B cell (primary cell): ENCODE data around the gene LSM7. TPM values are rescaled to one million over a fixed set of nuclear protein-coding genes. Genes with fewer than 3 reads are reported as not detected.

ENCODE experiments used
- ATAC-seq: fragments of 200-7000 bp; cut with Tn5 transposase; one replicate; pipeline ENCODE4 v1.10.0; 2021; ENCODE audit warnings: low read depth, mild to moderate bottlenecking, moderate number of reproducible peaks, moderate library complexity
- CTCF ChIA-PET: fragments of 350-600 bp; sonication (Branson Sonifier 250); formaldehyde crosslinking; loops from one replicate; lab custom pipeline; 2021; ENCODE audit warnings: antibody characterized with exemption, inconsistent platforms; lab: Charles Lee
- POLR2A ChIA-PET: fragments of 350-600 bp; sonication (Branson Sonifier 250); formaldehyde crosslinking; loops from one replicate; lab custom pipeline; 2021; ENCODE audit warnings: antibody characterized with exemption; lab: Charles Lee
- DNase-seq: peaks from one replicate; pipeline ENCODE4 v3.0.0; 2013
- H2AFZ ChIP-seq: 2 replicates; pipeline ENCODE4 v1.6.1; 2012; ENCODE audit warnings: mild to moderate bottlenecking, low read depth, low read length; ENCODE audit not compliant: insufficient read depth, poor library complexity, severe bottlenecking
- H3K27ac ChIP-seq, 2 donors: 1 replicate in 1 of 2; 2 replicates in 1 of 2; pipeline ENCODE4 v1.5.1; 2012 to 2013; ENCODE audit warnings: low read length in 2 of 2, mild to moderate bottlenecking in 2 of 2, moderate library complexity in 1 of 2
- H3K27me3 ChIP-seq, 4 experiments: fragments of 200-600 bp in 1 of 4; sonication (generic) in 1 of 4; replicated peaks in 1 of 4; 1 replicate in 2 of 4; 2 replicates in 2 of 4; pipeline versions ENCODE4 v1.6.1 to v1.7.0; 2013 to 2016; ENCODE audit warnings: low read length in 3 of 4, mild to moderate bottlenecking in 2 of 4, mixed read lengths in 1 of 4, moderate library complexity in 1 of 4; ENCODE audit not compliant: insufficient read depth in 4 of 4, control insufficient read depth in 3 of 4; ENCODE audit errors: control extremely low read depth in 1 of 4
- H3K36me3 ChIP-seq, 2 experiments: replicated peaks in 1 of 2; 1 replicate in 1 of 2; 2 replicates in 1 of 2; pipeline versions ENCODE4 v1.6.1 to v1.7.1; 2013; ENCODE audit warnings: low read length in 1 of 2; ENCODE audit not compliant: insufficient read depth in 2 of 2, control insufficient read depth in 1 of 2; ENCODE audit errors: control extremely low read depth in 1 of 2, extremely low read depth in 1 of 2
- H3K4me1 ChIP-seq, 2 donors: fragments of 200-600 bp in 1 of 2; sonication (generic) in 1 of 2; 1 replicate in 1 of 2; 2 replicates in 1 of 2; pipeline versions ENCODE4 v1.5.1 to v1.6.1; 2013 to 2017; ENCODE audit warnings: low read length in 2 of 2; ENCODE audit not compliant: control insufficient read depth in 2 of 2, insufficient read depth in 2 of 2
- H3K4me2 ChIP-seq: replicated peaks from 2 replicates; pipeline ENCODE3; 2012; ENCODE audit warnings: mild to moderate bottlenecking, low read depth, low read length; ENCODE audit not compliant: poor library complexity, severe bottlenecking
- H3K4me3 ChIP-seq, 5 experiments: fragments of 200-600 bp in 1 of 5; sonication (generic) in 1 of 5; 1 replicate in 3 of 5; 2 replicates in 2 of 5; pipeline versions ENCODE4 v1.5.1 to v1.7.0; 2011 to 2016; ENCODE audit warnings: low read length in 4 of 5, mild to moderate bottlenecking in 4 of 5, low read depth in 2 of 5, control low read depth in 1 of 5, moderate library complexity in 1 of 5; ENCODE audit not compliant: insufficient read depth in 1 of 5; ENCODE audit errors: control extremely low read depth in 1 of 5, extremely low read depth in 1 of 5
- H3K79me2 ChIP-seq: fragments of 200-600 bp; sonication (generic); one replicate; pipeline ENCODE4 v1.6.0; 2016; ENCODE audit warnings: low read length; ENCODE audit not compliant: control insufficient read depth, insufficient read depth
- H3K9ac ChIP-seq: fragments of 200-600 bp; sonication (generic); 2 replicates; pipeline ENCODE4 v1.6.1; 2017; ENCODE audit warnings: mild to moderate bottlenecking, low read length, moderate library complexity
- H3K9me3 ChIP-seq, 3 donors: one replicate each; pipeline versions ENCODE4 v1.6.1 to v1.7.1; 2013; ENCODE audit warnings: low read length in 2 of 3; ENCODE audit not compliant: control insufficient read depth in 2 of 3, insufficient read depth in 1 of 3; ENCODE audit errors: control extremely low read depth in 1 of 3
- H4K20me1 ChIP-seq: 2 replicates; pipeline ENCODE4 v1.6.0; 2012; ENCODE audit warnings: mild to moderate bottlenecking, low read length; ENCODE audit not compliant: insufficient read depth, control insufficient read depth, poor library complexity, severe bottlenecking
- H3K27ac Mint-ChIP-seq: one replicate; pipeline ENCODE4 v1.8.0; 2021; ENCODE audit warnings: mixed read lengths
- H3K27me3 Mint-ChIP-seq: one replicate; pipeline ENCODE4 v1.8.0; 2021; ENCODE audit warnings: mixed read lengths
- H3K4me1 Mint-ChIP-seq: one replicate; pipeline ENCODE4 v1.8.0; 2021; ENCODE audit warnings: mixed read lengths
- H3K4me3 Mint-ChIP-seq: one replicate; pipeline ENCODE4 v1.8.0; 2021; ENCODE audit warnings: mixed read lengths
- H3K9me3 Mint-ChIP-seq: one replicate; pipeline ENCODE4 v1.8.0; 2022; ENCODE audit warnings: mixed read lengths; ENCODE audit not compliant: insufficient read depth
- EZH2 ChIP-seq: IDR thresholded peaks from 2 replicates; pipeline ENCODE4 v1.6.1; 2012; ENCODE audit warnings: borderline replicate concordance, low read depth, mild to moderate bottlenecking, moderate library complexity, low read length; ENCODE audit not compliant: insufficient read depth, poor library complexity, severe bottlenecking
- WGBS: methylation state at CpG from one replicate; pipeline ENCODE4 v1.1.5; 2013; ENCODE audit warnings: missing lambda C conversion rate; ENCODE audit not compliant: insufficient coverage; 5-methylcytosine and 5-hydroxymethylcytosine counted together
- intact Hi-C: fragments of 100-400 bp; cut with micrococcal nuclease; formaldehyde crosslinking; loops from one replicate; pipeline ENCODE4 v1.10.0; 2022
- polyA plus RNA-seq: library from polyadenylated mRNA; depleted of rRNA; stranded (reverse); fragments of >200 nt; gene quantifications from 2 replicates; pipeline ENCODE4 v1.2.3, GENCODE V29; 2012
- total RNA-seq, 2 donors: library from RNA; stranded (reverse); fragments of 120-200 nt in 1 of 2; gene quantifications; 1 replicate in 1 of 2; 2 replicates in 1 of 2; pipeline versions ENCODE4 v1.2.3 to v1.2.4, GENCODE V29; 2013 to 2022
- TF ChIP-seq, protein P1 (sequence below): fragments of 200-600 bp; IDR thresholded peaks from one replicate; pipeline ENCODE4 v1.8.0; 2022; ENCODE audit warnings: antibody characterized with exemption, mild to moderate bottlenecking

Gene LSM7
- total and polyA plus RNA-seq, 2 donors (not counting 1 experiment from before 2014, with no cell fraction given): 201 to 820 TPM

DNA sequence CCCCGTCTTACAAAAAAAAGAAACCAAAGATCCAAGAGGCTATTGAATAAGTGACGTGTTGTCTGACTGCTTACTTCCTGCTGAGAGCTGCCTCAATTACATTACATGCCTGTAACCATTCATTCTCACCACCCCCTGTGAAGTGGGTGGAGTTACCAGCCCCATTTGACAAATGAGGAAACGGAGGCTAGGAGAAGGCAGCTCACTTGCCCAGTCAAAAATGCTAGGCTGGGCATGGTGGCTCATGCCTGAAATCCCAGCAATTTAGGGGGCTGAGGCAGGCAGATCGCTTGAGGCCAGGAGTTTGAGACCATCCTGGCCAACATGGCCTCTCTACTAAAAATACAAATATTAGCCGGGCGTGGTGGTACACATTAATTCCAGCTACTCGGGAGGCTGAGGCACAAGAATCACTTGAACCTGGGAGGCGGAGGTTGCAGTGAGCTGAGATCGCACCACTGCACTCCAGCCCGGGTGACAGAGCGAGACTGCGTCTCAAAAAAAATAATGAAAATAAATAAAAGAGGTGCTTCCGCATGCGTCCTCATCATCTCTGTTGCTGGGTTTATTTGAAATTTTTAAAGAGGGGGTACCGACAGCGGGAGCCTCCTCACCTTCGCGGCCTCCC, 499 bp downstream of the LSM7 start:
- peaks cover 77% of the 10 kb centered on the region for H3K4me1 Mint-ChIP-seq
- 0% methylated on average over 9 of the region's 18 CpGs for WGBS
- Histone ChIP-seq H3K9me3 (no peaks in the 10 kb centered on the region), H4K20me1 (peaks cover 5% of the 10 kb centered on the region), H3K4me1 (peaks cover 75 to 87% of the 10 kb centered on the region in 2 donors), H3K79me2 (peaks cover 95% of the 10 kb centered on the region), H3K36me3 (peaks cover 0 to 22% of the 10 kb centered on the region in 2 experiments), H3K4me2 (peak overlapping the region; percentile 95), H3K9ac (peak overlapping the region; percentile 83), H3K27ac (peak overlapping the region; percentile 71 to 90), H2AFZ (peak overlapping the region; percentile 84), H3K4me3 (peak overlapping the region; percentile 66 to 97 (median 92)), H3K27me3 (no peaks in the 10 kb centered on the region)
- ChIA-PET POLR2A (interaction anchor here (0.6 to 3.7 kb wide), 5 partner anchors 11 to 297 kb away, joined by 3 to 25 read pairs (median 5); no protein-coding TSS in a partner anchor), CTCF (interaction anchor here (0.7 to 5.1 kb wide), 4 partner anchors 12 to 173 kb away, joined by 3 to 24 read pairs (median 6); no protein-coding TSS in a partner anchor)
- TF ChIP-seq, protein P1, sequence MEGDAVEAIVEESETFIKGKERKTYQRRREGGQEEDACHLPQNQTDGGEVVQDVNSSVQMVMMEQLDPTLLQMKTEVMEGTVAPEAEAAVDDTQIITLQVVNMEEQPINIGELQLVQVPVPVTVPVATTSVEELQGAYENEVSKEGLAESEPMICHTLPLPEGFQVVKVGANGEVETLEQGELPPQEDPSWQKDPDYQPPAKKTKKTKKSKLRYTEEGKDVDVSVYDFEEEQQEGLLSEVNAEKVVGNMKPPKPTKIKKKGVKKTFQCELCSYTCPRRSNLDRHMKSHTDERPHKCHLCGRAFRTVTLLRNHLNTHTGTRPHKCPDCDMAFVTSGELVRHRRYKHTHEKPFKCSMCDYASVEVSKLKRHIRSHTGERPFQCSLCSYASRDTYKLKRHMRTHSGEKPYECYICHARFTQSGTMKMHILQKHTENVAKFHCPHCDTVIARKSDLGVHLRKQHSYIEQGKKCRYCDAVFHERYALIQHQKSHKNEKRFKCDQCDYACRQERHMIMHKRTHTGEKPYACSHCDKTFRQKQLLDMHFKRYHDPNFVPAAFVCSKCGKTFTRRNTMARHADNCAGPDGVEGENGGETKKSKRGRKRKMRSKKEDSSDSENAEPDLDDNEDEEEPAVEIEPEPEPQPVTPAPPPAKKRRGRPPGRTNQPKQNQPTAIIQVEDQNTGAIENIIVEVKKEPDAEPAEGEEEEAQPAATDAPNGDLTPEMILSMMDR: no peak
- TF ChIP-seq EZH2: no peak
- DNase-seq (peak; percentile 80), ATAC-seq (no peak)
- H3K27me3 Mint-ChIP-seq: no peaks in the 10 kb centered on the region
- H3K27ac Mint-ChIP-seq: peak overlapping the region; percentile 98
- intact Hi-C loops: no loop called here
- peak overlapping the region; percentile 96 for H3K4me3 Mint-ChIP-seq
- no peaks in the 10 kb centered on the region for H3K9me3 Mint-ChIP-seq
